Mononuclear cell (primary cell): ENCODE results near the gene EPG5. TPM values are rescaled to one million over a fixed set of nuclear protein-coding genes. Genes with fewer than 3 reads are reported as not detected.
"Not testable (repeated sequence)": the region's sequence is repeated elsewhere in the genome, so short reads cannot be mapped to it uniquely, and the experiment has no call there.

ENCODE experiments used
- H3K27me3 ChIP-seq: 2 replicates; pipeline ENCODE4 v1.6.0; 2011; ENCODE audit warnings: low read length, control low read depth; ENCODE audit not compliant: insufficient read depth
- H3K4me1 ChIP-seq: 2 replicates; pipeline ENCODE4 v1.5.1; 2011; ENCODE audit warnings: mild to moderate bottlenecking, low read length, control low read depth; ENCODE audit not compliant: insufficient read depth
- H3K4me3 ChIP-seq: 2 replicates; pipeline ENCODE4 v1.5.1; 2011; ENCODE audit warnings: mild to moderate bottlenecking, low read length, moderate library complexity
- H3K9me3 ChIP-seq: 2 replicates; pipeline ENCODE4 v1.5.1; 2011; ENCODE audit warnings: low read depth, mild to moderate bottlenecking, control low read depth, low read length
- total RNA-seq: library from RNA; depleted of rRNA; stranded (reverse); fragments of >200 nt; gene quantifications from one replicate; pipeline ENCODE4 v1.2.3, GENCODE V29; 2012

Gene EPG5
- total RNA-seq, 1 donor: 44.0 TPM

DNA sequence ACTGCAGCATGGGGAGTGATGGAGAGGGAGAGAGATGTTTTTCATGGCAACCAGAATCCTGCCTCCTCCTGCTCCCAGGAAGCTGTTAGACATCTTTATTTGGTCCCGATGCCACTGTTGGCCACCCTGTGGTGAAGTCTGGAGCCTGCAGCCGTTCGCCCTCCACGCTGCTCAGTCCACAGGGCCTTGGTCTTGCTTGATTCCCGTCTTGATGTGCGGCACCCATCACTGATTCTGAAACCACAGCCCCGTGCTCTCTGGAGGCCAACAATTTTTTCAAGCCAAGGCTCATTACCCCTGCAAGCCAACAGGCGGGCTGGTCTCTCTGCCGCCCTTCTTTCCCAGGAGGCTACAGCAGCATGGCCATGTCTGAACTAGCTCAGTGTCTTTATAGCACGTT lies 117.1 kb downstream of the EPG5 start:
- Histone ChIP-seq H3K4me3 (no peak overlapping the region), H3K9me3 (no peaks in the 10 kb centered on the region), H3K4me1 (no peaks in the 10 kb centered on the region), H3K27me3 (no peaks in the 10 kb centered on the region)

DNA sequence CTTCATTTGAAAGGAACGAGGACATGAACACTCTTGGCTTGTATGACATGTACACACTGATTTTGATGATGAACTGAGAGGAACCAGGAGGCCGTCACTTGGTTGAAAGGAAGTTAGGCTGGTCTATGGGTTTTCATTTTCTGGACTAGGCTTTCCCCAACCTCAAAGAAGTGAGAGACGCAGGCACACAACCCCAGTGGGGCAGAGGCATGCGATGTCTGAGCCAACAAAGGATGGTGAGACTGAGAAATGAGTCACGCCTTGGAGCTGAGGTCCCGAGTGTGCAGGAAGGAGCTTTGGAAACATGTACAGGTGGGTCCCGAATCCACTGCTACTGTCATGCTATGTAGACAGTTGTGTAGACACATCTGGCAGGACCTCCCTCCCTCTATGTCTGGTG lies 117.6 kb downstream of the EPG5 start:
- no peak overlapping the region for H3K4me3 ChIP-seq
- no peaks in the 10 kb centered on the region for H3K27me3 ChIP-seq
- no peaks in the 10 kb centered on the region for H3K9me3 ChIP-seq
- no peaks in the 10 kb centered on the region for H3K4me1 ChIP-seq

DNA sequence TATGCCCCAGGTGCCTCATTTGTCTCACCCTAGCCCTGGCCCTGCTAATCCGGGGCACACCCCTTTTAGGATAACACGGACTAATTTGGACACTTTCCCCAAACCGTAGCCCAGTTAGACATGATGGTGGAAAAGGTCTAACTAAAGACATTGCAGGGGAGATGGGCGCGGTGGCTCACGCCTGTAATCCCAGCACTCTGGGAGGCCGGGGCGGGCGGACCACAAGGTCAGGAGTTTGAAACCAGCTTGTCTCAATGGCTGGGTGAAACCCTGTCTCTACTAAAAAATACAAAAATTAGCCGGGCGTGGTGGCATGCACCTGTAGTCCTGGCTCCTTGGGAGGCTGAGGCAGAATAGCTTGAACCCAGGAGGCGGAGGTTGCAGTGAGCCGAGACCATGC lies 118.5 kb downstream of the EPG5 start:
- not testable (repeated sequence) for H3K9me3 ChIP-seq, H3K27me3 ChIP-seq, H3K4me3 ChIP-seq, H3K4me1 ChIP-seq

DNA sequence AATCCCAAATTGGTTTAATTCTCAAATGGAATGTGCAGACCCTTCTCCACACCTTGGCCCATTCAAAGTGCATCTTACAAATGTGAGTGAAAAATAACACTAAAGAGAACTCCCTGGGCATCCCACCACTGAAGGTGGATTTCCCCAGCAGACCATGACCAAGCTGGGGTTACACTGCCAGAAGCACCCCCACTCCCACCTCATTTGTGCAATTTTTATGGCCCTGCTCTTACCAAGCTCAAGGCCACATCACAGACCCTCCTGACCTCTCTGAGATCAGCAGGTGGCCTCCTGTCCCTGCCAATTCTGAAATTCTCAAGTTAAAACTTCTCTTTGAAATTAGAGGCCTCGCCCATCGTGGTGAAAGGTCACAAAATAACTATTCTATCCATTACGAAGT lies 120.0 kb downstream of the EPG5 start:
- Histone ChIP-seq H3K9me3 (no peaks in the 10 kb centered on the region), H3K4me1 (no peaks in the 10 kb centered on the region), H3K4me3 (no peak overlapping the region)

DNA sequence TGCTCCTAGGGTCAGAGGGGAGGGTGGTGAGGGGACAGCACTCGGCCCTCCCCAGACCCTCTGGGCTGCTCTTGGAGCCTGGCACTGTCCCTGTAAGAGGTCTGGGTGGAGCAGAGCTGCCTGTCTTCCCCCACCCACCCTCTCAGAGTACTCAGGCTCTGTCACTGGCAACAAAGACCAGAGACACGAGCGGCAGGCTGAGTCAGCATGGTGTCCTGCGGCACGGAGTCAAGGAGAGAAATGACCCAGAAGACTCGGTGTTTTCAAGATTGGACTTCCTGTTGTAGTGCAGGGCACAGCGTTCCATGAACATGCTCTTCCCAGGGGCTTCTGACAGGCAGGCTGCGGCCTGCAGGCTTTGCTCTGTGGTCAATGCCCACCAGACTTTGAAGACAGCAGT lies 121.7 kb downstream of the EPG5 start:
- Histone ChIP-seq H3K9me3 (no peaks in the 10 kb centered on the region), H3K27me3 (no peaks in the 10 kb centered on the region), H3K4me1 (no peaks in the 10 kb centered on the region), H3K4me3 (no peak overlapping the region)

More for the DNA sequence above, 120.0 kb downstream of the EPG5 start:
- no peaks in the 10 kb centered on the region for H3K27me3 ChIP-seq

DNA sequence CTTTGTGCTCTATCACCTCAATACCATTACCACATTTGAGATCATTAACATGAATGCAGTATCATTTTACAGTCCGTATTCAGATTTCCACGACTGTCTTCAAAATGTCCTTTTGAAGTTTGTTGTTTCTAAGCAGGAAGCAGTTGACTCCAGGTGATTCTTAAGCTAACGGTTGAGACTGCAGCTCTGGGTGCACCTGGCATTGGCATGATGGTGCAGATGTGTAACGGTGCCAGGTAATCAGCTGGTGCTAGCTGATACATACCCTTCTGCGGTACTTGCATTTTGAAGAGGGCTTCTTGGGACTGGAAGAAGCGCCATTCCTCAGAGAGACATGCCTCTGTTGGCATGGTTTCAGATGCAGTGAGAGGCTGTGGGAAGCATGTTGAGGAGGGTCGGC lies 122.2 kb downstream of the EPG5 start:
- no peak overlapping the region for H3K4me3 ChIP-seq
- H3K27me3 ChIP-seq: peaks cover under 1% of the 10 kb centered on the region
- no peaks in the 10 kb centered on the region for H3K9me3 ChIP-seq

DNA sequence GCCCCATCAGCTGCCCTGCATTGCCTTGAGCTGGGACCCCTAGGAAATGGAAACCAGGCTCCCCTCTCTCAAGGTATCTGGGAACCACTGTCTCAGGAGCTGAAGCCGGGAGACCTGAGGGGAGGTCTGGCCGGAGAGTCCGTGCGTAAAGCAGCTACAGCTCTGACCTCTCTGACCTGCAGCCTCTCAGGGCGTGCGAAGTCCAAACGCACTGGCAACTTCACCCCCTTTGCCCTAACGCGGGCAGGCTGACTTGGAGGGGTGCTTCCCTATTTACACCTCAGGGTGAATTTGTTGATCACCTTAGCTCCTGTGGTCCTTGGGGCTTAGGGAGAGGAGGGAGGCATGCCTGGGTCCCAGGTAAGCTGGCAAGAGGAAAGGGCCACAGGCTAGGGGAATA lies 124.1 kb downstream of the EPG5 start:
- no peaks in the 10 kb centered on the region for H3K9me3 ChIP-seq

More for the DNA sequence above, 122.2 kb downstream of the EPG5 start:
- H3K4me1 ChIP-seq: no peaks in the 10 kb centered on the region

DNA sequence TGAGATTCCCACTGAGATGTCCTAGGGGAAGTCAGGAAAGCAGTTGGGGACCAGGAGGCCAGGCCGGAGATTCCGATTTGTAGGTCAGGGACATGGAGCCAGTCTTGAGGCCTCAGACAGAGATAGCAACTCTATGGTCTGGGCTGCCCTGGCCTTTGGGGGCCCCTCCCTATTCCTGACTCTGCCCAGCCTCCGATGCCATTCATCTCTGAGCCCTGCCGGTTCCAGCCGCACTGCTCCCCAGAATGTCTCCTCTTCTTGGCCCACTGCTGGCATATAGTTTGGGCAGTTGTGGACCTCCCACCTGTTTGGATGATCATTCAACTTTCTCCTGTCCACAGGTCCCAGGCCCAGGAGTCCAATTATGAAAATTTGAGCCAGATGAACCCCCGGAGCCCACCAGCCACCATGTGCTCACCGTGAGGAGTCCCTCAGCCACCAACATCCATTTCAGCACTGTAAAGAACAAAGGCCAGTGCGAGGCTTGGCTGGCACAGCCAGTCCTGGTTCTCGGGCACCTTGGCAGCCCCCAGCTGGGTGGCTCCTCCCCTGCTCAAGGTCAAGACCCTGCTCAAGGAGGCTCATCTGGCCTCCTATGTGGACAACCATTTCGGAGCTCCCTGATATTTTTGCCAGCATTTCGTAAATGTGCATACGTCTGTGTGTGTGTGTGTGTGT lies 125.2 kb downstream of the EPG5 start:
- no peaks in the 10 kb centered on the region for H3K9me3 ChIP-seq
- H3K4me1 ChIP-seq: peaks cover 26% of the 10 kb centered on the region
- peaks cover 22% of the 10 kb centered on the region for H3K27me3 ChIP-seq
- H3K4me3 ChIP-seq: no peak overlapping the region

More for the DNA sequence above, 124.1 kb downstream of the EPG5 start:
- Histone ChIP-seq H3K4me1 (peaks cover 15% of the 10 kb centered on the region), H3K4me3 (no peak overlapping the region), H3K27me3 (peaks cover 16% of the 10 kb centered on the region)

DNA sequence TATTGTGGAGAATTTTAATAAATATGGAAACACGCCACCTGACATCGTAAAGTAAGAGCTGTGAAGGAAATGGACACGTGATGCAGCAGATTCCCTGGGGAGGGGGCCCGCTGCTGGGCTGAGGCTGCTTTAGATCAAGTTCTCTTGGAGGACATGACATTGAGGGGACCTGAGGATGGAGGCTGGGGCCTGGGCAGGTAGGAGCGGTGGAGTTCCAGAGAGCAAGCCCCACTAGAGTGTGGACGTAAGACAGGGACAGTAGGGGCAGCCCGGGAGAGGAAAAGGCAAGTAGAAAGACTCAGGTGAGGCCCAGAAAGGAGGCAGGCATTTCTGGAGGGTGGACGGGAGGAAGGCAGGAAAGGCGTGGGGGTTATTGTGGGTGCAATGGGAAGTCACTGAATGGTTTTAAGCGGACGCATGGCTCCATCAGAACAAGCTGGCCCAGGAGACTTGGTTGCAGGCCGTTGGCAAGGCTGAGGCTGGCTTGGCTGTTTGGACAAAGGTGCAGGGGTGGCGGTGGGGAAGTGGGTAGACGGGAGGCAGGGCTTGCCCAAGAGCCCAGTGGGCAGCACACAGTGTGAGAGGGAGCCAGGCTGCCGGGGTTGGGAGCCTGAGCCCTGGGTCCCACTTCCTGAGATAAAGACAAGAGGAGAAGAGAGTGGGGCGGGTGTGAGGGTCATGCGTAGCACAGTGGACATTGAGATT lies 125.9 kb downstream of the EPG5 start:
- peaks cover 26% of the 10 kb centered on the region for H3K4me1 ChIP-seq
- peaks cover 27% of the 10 kb centered on the region for H3K27me3 ChIP-seq
- H3K4me3 ChIP-seq: no peak overlapping the region
- H3K9me3 ChIP-seq: no peaks in the 10 kb centered on the region

DNA sequence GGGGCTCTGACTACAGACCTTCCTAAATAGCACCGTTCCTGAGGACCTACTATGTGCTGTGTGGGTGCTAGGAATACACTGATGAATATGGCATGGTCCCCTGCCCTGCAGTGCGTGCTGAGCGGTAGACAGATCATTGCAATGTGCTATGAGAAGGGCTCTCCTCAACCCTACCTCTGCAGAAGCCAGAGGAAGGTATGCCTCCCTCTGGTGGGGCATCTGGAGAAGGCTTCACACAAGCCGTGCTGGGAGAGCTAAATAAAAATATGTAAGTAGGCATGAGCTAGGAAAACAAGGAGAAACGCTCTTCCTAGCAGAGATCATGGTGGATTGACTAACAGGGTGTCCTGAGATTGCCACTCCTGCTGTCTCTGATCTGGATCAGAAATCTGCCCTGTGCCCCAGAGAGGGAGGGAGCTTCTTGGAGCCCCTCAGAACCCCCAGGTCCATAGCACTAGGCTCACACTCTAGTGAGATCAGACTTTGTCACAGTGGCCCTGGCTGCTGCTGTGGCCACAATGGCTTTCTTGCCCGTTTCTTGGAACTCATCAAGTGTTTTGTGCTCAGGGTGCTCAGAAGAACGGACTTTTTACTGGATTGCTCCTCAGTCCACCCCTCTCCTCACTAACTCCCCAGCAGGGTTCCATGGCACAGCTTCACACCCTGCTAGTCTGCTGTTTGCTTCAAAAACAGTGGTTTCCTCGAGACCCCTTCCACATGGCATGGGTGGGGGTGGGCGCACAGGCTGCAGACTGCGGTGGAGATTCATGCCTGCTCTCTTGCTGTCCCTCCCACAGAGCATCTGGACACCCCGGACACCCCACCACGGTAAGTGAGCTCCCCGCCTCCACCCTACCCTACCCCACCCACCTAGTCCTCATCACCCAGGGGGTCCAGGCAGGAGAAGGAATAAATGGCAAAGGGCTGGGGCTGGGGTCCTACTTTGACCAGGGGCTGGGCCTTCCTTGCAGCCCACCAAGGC lies 127.4 kb downstream of the EPG5 start:
- no peak overlapping the region for H3K4me3 ChIP-seq
- H3K4me1 ChIP-seq: peaks cover 26% of the 10 kb centered on the region
- H3K27me3 ChIP-seq: peaks cover 29% of the 10 kb centered on the region
- H3K9me3 ChIP-seq: no peaks in the 10 kb centered on the region

DNA sequence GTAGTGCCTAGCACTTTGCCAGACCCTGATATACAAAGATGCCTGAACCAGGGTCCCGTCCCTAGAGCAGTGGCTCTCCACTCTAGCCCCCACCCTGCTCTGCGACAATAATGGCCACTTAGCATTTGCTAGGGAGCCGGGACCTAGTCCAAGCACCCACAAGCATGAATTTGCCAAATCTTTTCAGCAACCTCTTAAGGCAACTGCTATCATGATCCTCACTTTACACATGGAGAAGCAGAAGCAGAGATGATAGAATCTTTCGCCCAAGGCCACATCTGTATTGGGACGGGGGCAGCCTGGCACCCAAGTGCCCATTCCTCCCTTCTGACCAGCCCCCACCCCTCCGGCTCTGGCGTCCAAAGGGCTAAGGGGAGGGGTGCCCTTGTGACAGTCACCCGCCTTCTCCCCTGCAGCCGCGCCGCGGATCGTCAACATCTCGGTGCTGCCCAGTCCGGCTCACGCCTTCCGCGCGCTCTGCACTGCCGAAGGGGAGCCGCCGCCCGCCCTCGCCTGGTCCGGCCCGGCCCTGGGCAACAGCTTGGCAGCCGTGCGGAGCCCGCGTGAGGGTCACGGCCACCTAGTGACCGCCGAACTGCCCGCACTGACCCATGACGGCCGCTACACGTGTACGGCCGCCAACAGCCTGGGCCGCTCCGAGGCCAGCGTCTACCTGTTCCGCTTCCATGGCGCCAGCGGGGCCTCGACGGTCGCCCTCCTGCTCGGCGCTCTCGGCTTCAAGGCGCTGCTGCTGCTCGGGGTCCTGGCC lies 128.6 kb downstream of the EPG5 start:
- Histone ChIP-seq H3K4me1 (peaks cover 26% of the 10 kb centered on the region), H3K9me3 (no peaks in the 10 kb centered on the region), H3K4me3 (no peak overlapping the region), H3K27me3 (peaks cover 29% of the 10 kb centered on the region)

DNA sequence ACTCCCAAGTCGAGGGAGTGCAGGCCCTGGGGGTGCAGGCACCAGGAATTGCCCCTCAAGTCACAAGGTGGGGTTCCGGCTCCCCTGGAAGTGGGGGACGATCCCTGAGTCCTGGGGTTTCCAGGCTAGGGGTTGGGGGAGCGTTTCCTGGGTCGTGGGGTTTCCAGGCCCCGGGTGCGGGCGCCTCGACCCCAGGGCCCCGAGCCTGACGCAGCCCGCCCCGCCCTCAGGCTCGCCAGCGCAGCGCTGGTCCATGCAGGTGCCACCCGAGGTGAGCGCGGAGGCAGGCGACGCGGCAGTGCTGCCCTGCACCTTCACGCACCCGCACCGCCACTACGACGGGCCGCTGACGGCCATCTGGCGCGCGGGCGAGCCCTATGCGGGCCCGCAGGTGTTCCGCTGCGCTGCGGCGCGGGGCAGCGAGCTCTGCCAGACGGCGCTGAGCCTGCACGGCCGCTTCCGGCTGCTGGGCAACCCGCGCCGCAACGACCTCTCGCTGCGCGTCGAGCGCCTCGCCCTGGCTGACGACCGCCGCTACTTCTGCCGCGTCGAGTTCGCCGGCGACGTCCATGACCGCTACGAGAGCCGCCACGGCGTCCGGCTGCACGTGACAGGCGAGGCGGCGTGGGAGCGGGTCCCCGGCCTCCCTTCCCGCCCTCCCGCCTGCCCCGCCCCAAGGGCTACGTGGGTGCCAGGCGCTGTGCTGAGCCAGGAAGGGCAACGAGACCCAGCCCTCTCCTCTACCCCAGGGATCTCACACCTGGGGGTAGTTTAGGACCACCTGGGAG lies 129.7 kb downstream of the EPG5 start:
- H3K4me3 ChIP-seq: no peak overlapping the region

DNA sequence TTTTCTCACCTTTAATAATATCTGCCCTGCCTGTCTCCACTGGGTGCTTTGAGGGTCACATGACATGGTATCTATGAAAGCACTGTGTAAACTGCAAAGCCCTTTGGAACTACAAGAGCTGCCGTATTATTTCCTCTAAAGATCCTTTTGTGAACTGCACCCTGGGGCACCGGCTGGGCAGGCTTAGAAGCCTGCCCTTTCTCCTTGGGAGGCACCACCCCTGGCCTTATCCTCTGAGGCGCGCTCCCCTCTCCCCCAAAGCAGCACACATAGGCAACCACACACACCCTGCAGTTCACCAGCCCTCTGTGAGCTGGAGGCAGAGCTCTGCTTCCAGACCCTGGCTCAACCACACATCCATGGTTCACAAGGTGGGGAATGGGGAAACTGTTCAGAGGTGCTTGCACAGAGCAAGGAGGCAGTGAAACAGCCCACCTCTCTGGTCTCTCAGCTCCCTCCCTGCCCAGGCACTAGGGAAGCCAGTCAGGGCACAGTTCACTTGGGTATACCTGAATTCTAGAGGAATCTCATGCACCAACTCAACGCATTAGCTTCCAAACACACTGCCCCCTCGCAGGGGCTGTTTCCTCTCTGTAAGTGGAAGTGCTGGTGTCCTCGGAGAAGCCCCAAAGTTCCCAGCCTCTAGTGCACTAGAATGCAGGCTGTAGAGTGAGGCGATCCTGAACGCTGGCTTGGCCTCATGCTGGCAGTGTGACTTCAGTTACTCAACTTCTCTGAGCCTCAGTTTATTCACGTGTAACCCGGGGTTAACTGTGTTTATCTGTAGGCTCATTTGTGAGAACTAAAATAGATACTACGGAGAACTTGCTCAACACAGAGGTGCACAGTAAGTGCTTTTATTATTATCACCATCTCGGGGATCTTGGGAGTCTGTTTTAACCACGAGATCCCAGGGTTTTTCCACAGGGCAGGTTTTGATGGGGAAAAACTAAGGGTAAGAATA lies 130.6 kb downstream of the EPG5 start:
- H3K9me3 ChIP-seq: no peaks in the 10 kb centered on the region
- peaks cover 26% of the 10 kb centered on the region for H3K4me1 ChIP-seq
- no peak overlapping the region for H3K4me3 ChIP-seq
- H3K27me3 ChIP-seq: peaks cover 29% of the 10 kb centered on the region

More for the DNA sequence above, 129.7 kb downstream of the EPG5 start:
- Histone ChIP-seq H3K27me3 (peaks cover 29% of the 10 kb centered on the region), H3K4me1 (peaks cover 26% of the 10 kb centered on the region), H3K9me3 (no peaks in the 10 kb centered on the region)
